Testis (tissue), 3 donors: ENCODE measurements around the gene MRPL55. TPM values are rescaled to one million over a fixed set of nuclear protein-coding genes. Genes with fewer than 3 reads are reported as not detected.

ENCODE experiments used
- DNase-seq: peaks from one replicate; pipeline ENCODE4 v3.0.0-alpha.2; 2019
- H3K27ac ChIP-seq, 2 donors: fragments of 200-600 bp; sonication (generic); one replicate each; pipeline ENCODE4 v1.5.1; 2019
- H3K27me3 ChIP-seq: fragments of 200-600 bp; sonication (generic); one replicate; pipeline ENCODE4 v1.5.1; 2019
- H3K36me3 ChIP-seq: fragments of 200-600 bp; sonication (generic); one replicate; pipeline ENCODE4 v1.5.1; 2017; ENCODE audit warnings: low read depth; ENCODE audit errors: missing control alignments
- H3K4me1 ChIP-seq: fragments of 200-600 bp; sonication (generic); one replicate; pipeline ENCODE4 v1.5.1; 2019
- H3K4me3 ChIP-seq, 2 donors: fragments of 200-600 bp; sonication (generic); one replicate each; pipeline ENCODE4 v1.5.1; 2017 to 2019
- H3K9me3 ChIP-seq: fragments of 200-600 bp; sonication (generic); one replicate; pipeline ENCODE4 v1.5.1; 2017
- CTCF ChIP-seq, 3 experiments: fragments of 450-650 bp in 2 of 3; fragments of 200-600 bp in 1 of 3; sonication (generic) in 1 of 3; IDR thresholded peaks; one replicate each; pipeline ENCODE4 v1.5.1; 2016 to 2019; ENCODE audit warnings: antibody characterized with exemption in 3 of 3, mild to moderate bottlenecking in 2 of 3, moderate library complexity in 1 of 3
- POLR2A ChIP-seq: fragments of 450-650 bp; IDR thresholded peaks from one replicate; pipeline ENCODE4 v1.6.1; 2017; ENCODE audit warnings: antibody characterized with exemption, mild to moderate bottlenecking, moderate library complexity
- WGBS, 2 donors: methylation state at CpG; one replicate each; pipeline ENCODE4 v1.1.5; 2018; 5-methylcytosine and 5-hydroxymethylcytosine counted together
- intact Hi-C: fragments of 100-400 bp; cut with DNase I; formaldehyde crosslinking; loops from one replicate; pipeline ENCODE4 v1.15.1; 2023; ENCODE audit warnings: low total_unique reads
- polyA plus RNA-seq: library from polyadenylated mRNA; stranded (reverse); fragments of 350-450 nt; fragmentation: Illumina TruSeq; extraction: RNeasy Lipid Tissue Mini Kit (QIAGEN cat#74804); gene quantifications from one replicate; pipeline ENCODE4 v1.2.3, GENCODE V29; 2014; ENCODE audit warnings: low read depth, low replicate concordance; ENCODE audit not compliant: insufficient read depth
- total RNA-seq, 2 donors: library from RNA; depleted of rRNA; stranded (reverse); fragments of >200 nt; gene quantifications; one replicate each; pipeline ENCODE4 v1.2.3, GENCODE V29; 2016

Gene MRPL55
- total and polyA plus RNA-seq, 3 donors from 2014 or later = 63.1 to 121 (median 102) TPM

- TF ChIP-seq POLR2A (peak; percentile 91), CTCF (IDR thresholded peaks at IDR 0.05) (peak in 2 of 3 experiments; percentile 34 to 36)
- Histone ChIP-seq H3K4me3 (peak within 1 kb of the TSS; percentile 99 to 100), H3K36me3 (no peaks in the 10 kb centered on the region), H3K27me3 (no peaks in the 10 kb centered on the region), H3K9me3 (no peaks in the 10 kb centered on the region), H3K4me1 (peaks cover 39% of the 10 kb centered on the region), H3K27ac (peak within 1 kb of the TSS; percentile 99 to 100)
- 0% methylated on average over 85 of the region's 87 CpGs; no CpG with 5 or more reads in 1 of the 2 donors for WGBS, 2 donors
- peak; percentile 94 for DNase-seq
- intact Hi-C loops = no loop called here
Measured at GRCh38 chr1:228082214-228082917, 26.7 kb downstream of the MRPL55 start, which contains the start of gene ARF1. TSS of gene ARF1 (plus strand) at chr1:228082708. CDS start at chr1:228097115, 14,407 bp downstream.

- WGBS, 2 donors = 15 to 30% methylated on average over 7 to 22 of the region's 31 CpGs
Measured at GRCh38 chr1:228081578-228082213, 27.4 kb downstream of the MRPL55 start.

GRCh38 chr1:228081144-228081543, 28.0 kb downstream of the MRPL55 start:
- H3K27ac ChIP-seq = no peak overlapping the region
- no peak for DNase-seq
- intact Hi-C loops = no loop called here

More at GRCh38 chr1:228081578-228082213, 27.4 kb downstream of the MRPL55 start:
- no peak for DNase-seq
- H3K4me1 ChIP-seq = peaks cover 36% of the 10 kb centered on the region
- peak overlapping the region; percentile 99 to 100 for H3K4me3 ChIP-seq
- no peak for TF ChIP-seq CTCF (IDR thresholded peaks at IDR 0.05)
- no peak for TF ChIP-seq POLR2A
- H3K27ac ChIP-seq = peak overlapping the region; percentile 99 to 100
- intact Hi-C loops = no loop called here
- no peaks in the 10 kb centered on the region for H3K27me3 ChIP-seq
- H3K36me3 ChIP-seq = no peaks in the 10 kb centered on the region
- H3K9me3 ChIP-seq = no peaks in the 10 kb centered on the region

GRCh38 chr1:228079601-228080263, 29.4 kb downstream of the MRPL55 start:
- intact Hi-C loops = no loop called here
- no peak for TF ChIP-seq POLR2A
- no peak for TF ChIP-seq CTCF (IDR thresholded peaks at IDR 0.05)
- Histone ChIP-seq H3K36me3 (no peaks in the 10 kb centered on the region), H3K4me1 (peaks cover 17% of the 10 kb centered on the region), H3K4me3 (no peak overlapping the region), H3K27me3 (no peaks in the 10 kb centered on the region), H3K27ac (no peak overlapping the region), H3K9me3 (no peaks in the 10 kb centered on the region)
- 83 to 92% methylated on average over 1 to 7 of the region's 7 CpGs for whole genome bisulfite sequencing, 2 donors
- DNase-seq = no peak

More at GRCh38 chr1:228081144-228081543, 28.0 kb downstream of the MRPL55 start:
- no peaks in the 10 kb centered on the region for H3K9me3 ChIP-seq
- no peaks in the 10 kb centered on the region for H3K27me3 ChIP-seq
- no peak for TF ChIP-seq CTCF (IDR thresholded peaks at IDR 0.05)
- no peak for TF ChIP-seq POLR2A
- H3K4me1 ChIP-seq = peaks cover 31% of the 10 kb centered on the region
- H3K4me3 ChIP-seq = peak overlapping the region in 1 of 2 donors; percentile 100
- H3K36me3 ChIP-seq = no peaks in the 10 kb centered on the region
- 64 to 73% methylated on average over 2 to 7 of the region's 7 CpGs for WGBS, 2 donors
